NCI-H146 treated with DMSO at 0.1 percent for 48 hours (cell line): ENCODE data around the gene ZNF804A.
"Not testable (repeated sequence)": the region's sequence is repeated elsewhere in the genome, so short reads cannot be mapped to it uniquely, and the experiment has no call there.

ENCODE experiments used
- DNase-seq: peaks from one replicate; lab custom pipeline; 2025; ENCODE audit not compliant: unreplicated experiment; lab: John Stamatoyannopoulos, UW

Gene ZNF804A

GRCh38 chr2:184721881-184722280, 123.6 kb downstream of the ZNF804A start:
- DNase-seq = no peak

- no peak for DNase-seq
These were observed 129.5 kb downstream of the ZNF804A start for GRCh38 chr2:184727813-184728212.

- DNase-seq = no peak
These were observed 130.1 kb downstream of the ZNF804A start for GRCh38 chr2:184728411-184728810.

- DNase-seq = no peak
These were observed 131.3 kb downstream of the ZNF804A start for GRCh38 chr2:184729581-184729980.

GRCh38 chr2:184730288-184730687, 132.0 kb downstream of the ZNF804A start:
- no peak for DNase-seq

- DNase-seq = no peak
These were observed 136.0 kb downstream of the ZNF804A start for GRCh38 chr2:184734338-184734737.

GRCh38 chr2:184735611-184736010, 137.3 kb downstream of the ZNF804A start:
- no peak for DNase-seq

GRCh38 chr2:184743096-184743495, 144.8 kb downstream of the ZNF804A start:
- DNase-seq = no peak

- DNase-seq = no peak
These were observed 157.8 kb downstream of the ZNF804A start for GRCh38 chr2:184756161-184756560.

- no peak for DNase-seq
These were observed 158.6 kb downstream of the ZNF804A start for GRCh38 chr2:184756885-184757284.

GRCh38 chr2:184759557-184760255, 161.4 kb downstream of the ZNF804A start:
- DNase-seq = not testable (repeated sequence)

GRCh38 chr2:184760931-184761330, 162.6 kb downstream of the ZNF804A start:
- no peak for DNase-seq

- DNase-seq = no peak
These were observed 167.0 kb downstream of the ZNF804A start for GRCh38 chr2:184765112-184765895.

GRCh38 chr2:184767059-184767458, 168.7 kb downstream of the ZNF804A start:
- DNase-seq = no peak

- no peak for DNase-seq
These were observed 170.7 kb downstream of the ZNF804A start for GRCh38 chr2:184769023-184769422.

- DNase-seq = no peak
These were observed 171.4 kb downstream of the ZNF804A start for GRCh38 chr2:184769686-184770085.

- DNase-seq = no peak
These were observed 181.4 kb downstream of the ZNF804A start for GRCh38 chr2:184779777-184780176.

GRCh38 chr2:184780384-184780783, 182.1 kb downstream of the ZNF804A start:
- DNase-seq = no peak

GRCh38 chr2:184780944-184781343, 182.6 kb downstream of the ZNF804A start:
- DNase-seq = no peak

GRCh38 chr2:184783576-184783975, 185.2 kb downstream of the ZNF804A start:
- DNase-seq = no peak

- no peak for DNase-seq
These were observed 194.8 kb downstream of the ZNF804A start for GRCh38 chr2:184793176-184793575.

- no peak for DNase-seq
These were observed 201.1 kb downstream of the ZNF804A start for GRCh38 chr2:184799379-184799778.
